ENCODE results near the gene NEDD8.
A peak's percentile ranks its signal among the peaks of the same experiment; 100 is the strongest.

GRCh38 chr14:24271134-24271833, 39.1 kb upstream of the NEDD8 start, which contains the start of gene RABGGTA:
- TF ChIP-seq, protein P1, sequence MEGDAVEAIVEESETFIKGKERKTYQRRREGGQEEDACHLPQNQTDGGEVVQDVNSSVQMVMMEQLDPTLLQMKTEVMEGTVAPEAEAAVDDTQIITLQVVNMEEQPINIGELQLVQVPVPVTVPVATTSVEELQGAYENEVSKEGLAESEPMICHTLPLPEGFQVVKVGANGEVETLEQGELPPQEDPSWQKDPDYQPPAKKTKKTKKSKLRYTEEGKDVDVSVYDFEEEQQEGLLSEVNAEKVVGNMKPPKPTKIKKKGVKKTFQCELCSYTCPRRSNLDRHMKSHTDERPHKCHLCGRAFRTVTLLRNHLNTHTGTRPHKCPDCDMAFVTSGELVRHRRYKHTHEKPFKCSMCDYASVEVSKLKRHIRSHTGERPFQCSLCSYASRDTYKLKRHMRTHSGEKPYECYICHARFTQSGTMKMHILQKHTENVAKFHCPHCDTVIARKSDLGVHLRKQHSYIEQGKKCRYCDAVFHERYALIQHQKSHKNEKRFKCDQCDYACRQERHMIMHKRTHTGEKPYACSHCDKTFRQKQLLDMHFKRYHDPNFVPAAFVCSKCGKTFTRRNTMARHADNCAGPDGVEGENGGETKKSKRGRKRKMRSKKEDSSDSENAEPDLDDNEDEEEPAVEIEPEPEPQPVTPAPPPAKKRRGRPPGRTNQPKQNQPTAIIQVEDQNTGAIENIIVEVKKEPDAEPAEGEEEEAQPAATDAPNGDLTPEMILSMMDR (IDR thresholded peaks at IDR 0.05; ENCODE audit: low read length) = peak; percentile 83
- no peak for TF ChIP-seq EZH2 (IDR thresholded peaks at IDR 0.05; ENCODE audit: borderline replicate concordance, low read length)
